ENCODE measurements around the gene OLIG2.

OLIG2 gene

DNA sequence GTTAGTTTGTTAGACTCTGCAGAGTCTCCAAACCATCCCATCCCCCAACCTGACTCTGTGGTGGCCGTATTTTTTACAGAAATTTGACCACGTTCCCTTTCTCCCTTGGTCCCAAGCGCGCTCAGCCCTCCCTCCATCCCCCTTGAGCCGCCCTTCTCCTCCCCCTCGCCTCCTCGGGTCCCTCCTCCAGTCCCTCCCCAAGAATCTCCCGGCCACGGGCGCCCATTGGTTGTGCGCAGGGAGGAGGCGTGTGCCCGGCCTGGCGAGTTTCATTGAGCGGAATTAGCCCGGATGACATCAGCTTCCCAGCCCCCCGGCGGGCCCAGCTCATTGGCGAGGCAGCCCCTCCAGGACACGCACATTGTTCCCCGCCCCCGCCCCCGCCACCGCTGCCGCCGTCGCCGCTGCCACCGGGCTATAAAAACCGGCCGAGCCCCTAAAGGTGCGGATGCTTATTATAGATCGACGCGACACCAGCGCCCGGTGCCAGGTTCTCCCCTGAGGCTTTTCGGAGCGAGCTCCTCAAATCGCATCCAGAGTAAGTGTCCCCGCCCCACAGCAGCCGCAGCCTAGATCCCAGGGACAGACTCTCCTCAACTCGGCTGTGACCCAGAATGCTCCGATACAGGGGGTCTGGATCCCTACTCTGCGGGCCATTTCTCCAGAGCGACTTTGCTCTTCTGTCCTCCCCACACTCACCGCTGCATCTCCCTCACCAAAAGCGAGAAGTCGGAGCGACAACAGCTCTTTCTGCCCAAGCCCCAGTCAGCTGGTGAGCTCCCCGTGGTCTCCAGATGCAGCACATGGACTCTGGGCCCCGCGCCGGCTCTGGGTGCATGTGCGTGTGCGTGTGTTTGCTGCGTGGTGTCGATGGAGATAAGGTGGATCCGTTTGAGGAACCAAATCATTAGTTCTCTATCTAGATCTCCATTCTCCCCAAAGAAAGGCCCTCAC lies at the start of gene OLIG2:
OLIG2 (plus strand) TSS at position 447 of the 954 bp plus-strand sequence. CDS start 928 bp downstream, outside the sequence.
- no peak for DNase-seq (ENCODE audit: low read depth in 2 of 2)

DNA sequence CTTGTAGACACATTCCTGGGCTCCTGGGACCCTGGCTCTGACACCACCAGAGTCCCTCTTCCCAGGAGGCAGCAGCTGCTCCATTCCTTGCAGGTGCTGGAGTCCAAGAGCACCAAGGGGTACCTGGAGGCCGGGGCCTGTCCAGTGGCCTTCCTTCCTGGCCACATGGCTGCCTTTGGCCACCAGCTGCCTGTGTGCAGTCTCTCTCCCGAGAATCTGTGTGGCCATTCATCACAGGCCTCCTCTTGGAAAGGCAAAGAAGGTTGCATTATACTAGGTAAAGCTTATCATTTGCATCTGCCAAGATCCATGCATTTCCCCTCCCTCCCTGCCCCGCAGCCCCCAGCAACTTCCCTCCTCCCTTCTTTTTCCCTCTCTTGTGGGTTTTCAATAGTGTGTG lies 48.9 kb upstream of the OLIG2 start:
- no peak for DNase-seq (ENCODE audit: low read depth in 2 of 2)

- DNase-seq (ENCODE audit: low read depth in 2 of 2) = no peak
Measured at GRCh38 chr21:32977216-32977615, 48.5 kb upstream of the OLIG2 start.

DNA sequence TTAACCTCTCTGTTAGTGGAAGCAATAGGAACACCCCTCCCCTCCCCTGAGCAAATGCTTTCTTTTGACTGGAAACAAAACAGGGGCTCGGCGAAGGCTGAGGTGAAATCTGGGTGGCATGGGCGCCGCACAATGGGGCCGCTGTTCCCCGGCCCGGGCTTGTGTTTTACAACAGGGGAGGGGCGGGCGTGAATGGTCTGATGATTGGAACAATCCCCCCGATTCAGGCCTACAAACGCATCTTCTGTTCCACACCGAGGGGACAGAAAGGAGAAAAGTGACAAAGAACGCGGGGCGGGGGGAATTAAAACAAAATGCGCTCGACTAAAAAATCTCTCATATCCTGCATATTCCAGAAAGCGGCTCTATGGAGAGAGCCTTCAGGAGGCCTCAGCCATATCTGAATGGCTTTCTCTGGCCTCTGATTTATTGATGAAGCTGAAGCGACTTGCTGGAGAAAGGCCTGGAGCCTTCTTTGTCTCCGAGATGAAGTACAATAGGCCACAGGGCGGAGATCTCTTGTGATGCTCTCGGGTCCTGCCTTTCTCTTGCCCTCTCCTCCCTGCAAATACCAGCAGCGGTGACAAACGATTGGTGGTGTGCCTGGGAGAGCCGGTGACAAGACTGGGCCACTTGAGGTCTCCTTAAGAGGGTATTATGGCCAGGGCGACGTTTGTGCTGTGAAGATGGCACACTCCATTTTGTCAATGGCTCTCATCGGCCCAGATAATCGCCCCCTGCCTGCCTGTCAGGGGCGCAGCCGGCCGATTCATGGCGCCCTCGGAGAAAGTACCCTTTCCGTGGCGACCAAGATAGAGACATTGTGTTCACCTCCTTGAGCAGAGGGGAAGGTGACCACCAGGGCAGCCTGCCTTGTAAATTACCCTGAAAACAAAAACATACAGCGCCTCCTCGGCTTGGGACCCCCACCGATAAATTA lies 47.1 kb upstream of the OLIG2 start:
- no peak for DNase-seq (ENCODE audit: low read depth in 2 of 2)

GRCh38 chr21:32979598-32980268 lies 46.0 kb upstream of the OLIG2 start:
- DNase-seq (ENCODE audit: low read depth in 2 of 2) = no peak

GRCh38 chr21:32981096-32981495 lies 44.6 kb upstream of the OLIG2 start:
- no peak for DNase-seq (ENCODE audit: low read depth in 2 of 2)

DNA sequence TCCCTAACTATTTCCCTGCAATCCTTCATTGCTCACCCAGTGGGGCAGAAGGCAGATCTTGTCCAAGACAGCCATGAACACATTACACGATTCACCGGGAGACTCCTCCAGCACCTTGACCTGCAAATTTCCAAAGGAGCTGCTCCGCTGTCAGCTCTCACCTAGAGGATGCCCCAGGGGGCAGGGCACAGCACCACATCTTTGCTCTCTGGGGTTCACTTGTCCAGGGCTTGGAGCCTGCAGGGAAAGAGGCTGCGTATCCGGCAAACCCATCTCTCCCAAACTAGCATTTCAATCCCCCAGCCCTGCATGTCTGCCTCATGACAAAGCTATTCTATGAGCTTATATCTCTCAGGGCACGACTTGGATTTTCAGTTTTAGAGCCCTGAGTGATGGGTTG lies 35.1 kb upstream of the OLIG2 start:
- no peak for DNase-seq (ENCODE audit: low read depth in 2 of 2)

- no peak for DNase-seq (ENCODE audit: low read depth in 2 of 2)
Measured at GRCh38 chr21:32991361-32991760, 34.4 kb upstream of the OLIG2 start.

DNA sequence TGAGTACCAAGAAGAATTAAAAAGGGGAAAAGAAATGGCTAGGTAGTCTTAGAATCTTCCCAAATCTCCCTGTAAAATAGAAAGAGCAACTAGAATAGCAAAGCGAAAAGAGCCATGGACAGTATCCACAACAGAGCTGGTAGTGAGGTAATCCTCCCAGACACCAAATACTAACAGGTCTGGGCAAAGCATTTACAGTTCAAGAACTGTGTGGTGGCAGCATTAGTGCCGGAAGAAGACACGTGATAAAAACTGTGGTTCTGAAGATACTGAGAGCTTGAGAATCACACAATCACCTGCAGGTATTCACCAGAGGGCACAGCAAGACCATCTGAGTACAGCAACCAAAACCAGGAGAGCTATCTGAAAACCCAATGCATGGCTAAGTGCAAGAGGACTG lies 31.8 kb upstream of the OLIG2 start:
- DNase-seq (ENCODE audit: low read depth in 2 of 2) = no peak

GRCh38 chr21:32994305-32994704 lies 31.4 kb upstream of the OLIG2 start:
- DNase-seq (ENCODE audit: low read depth in 2 of 2) = no peak

- DNase-seq (ENCODE audit: low read depth in 2 of 2) = no peak
Measured at GRCh38 chr21:33007747-33008146, 18.0 kb upstream of the OLIG2 start.

DNA sequence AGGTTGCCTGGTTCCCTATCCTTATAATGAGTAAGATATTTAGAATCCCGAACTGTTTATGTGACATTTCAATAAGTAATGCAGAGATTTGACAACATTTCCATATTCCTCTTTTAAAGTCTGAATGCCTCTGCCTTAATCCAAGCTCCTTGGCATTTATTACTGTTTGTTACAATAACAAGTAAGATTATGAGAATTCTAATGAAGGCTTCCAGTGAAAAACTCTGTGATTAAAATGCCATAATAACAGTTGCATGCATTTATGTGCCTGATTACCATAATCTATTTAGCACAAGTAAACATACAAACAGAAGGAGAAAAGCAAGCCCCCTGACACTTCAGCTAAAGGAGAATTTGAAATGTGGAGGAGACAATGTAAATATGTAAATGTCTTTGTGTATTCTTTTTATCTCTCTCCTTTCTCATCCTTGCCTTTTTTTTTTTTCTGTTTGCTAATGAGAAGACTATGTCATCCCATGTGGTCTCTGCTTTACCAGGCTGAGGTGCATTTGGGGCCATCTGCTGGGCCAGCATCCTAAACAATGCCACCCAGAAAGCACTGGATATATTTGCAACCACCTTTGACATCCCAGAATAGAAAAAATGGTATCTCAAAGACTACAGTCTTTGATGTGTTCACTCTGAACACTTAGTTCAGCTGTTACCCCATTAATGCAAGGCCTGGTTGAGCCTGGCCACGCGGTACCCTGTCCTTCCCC lies 17.2 kb upstream of the OLIG2 start:
- no peak for DNase-seq (ENCODE audit: low read depth in 2 of 2)

DNA sequence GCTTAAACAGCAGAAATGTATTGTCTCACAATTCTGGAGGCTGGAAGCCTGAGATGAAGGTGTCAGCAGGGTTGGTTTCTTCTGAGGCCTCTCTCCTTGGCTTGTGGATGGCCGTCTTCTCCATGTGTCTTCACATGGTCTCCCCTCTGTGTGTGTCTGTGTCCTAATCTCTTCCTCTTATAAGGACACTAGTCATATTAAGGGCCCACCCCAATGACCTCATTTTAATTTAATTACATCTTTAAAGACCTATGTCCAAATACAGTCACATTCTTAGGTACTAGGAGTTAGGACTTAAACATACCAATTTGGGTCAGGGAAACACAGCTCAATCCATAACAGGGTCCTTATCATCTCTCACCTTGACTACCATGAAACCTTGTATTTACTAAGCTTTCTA lies 14.8 kb upstream of the OLIG2 start:
- no peak for DNase-seq (ENCODE audit: low read depth in 2 of 2)

- no peak for DNase-seq (ENCODE audit: low read depth in 2 of 2)
Measured at GRCh38 chr21:33011462-33011861, 14.3 kb upstream of the OLIG2 start.

DNA sequence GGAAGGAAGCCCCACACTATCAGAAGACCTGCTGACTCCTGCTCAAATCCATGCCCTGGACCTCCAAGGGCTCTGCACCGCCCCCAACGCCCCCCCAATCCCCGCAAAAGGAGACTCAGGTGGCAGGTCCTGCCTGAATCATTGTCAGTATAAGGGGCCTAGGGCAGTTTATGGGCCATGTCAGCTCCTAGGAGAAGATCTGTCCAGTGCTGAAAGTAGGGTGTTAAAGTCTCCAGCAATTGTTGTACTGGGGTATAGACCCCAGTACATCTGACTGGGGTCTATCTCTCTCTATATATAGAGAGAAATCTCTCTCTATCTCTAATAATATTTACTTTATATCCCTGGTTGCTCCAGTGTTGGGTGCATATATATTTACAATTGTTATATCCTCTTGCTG lies 12.1 kb upstream of the OLIG2 start:
- no peak for DNase-seq (ENCODE audit: low read depth in 2 of 2)

DNA sequence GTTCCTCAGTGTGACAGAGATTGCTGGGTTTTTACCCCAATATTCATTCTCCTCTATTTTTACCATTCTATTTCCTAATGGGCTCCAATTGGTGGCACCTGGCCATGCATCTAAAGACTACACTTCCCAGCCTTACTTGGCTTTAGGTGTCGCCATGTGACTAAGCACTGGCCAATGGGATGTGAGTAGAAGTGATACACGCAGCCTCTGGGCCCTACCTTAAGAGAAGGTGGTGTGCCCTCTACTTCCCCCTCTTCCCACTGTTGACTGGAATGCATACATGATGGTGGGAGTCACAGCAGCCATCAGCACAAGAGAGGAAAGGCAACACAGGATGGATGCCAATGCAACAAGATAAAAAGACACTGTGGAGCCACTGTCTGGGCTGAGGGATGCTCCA lies 11.4 kb upstream of the OLIG2 start:
- DNase-seq (ENCODE audit: low read depth in 2 of 2) = no peak

DNA sequence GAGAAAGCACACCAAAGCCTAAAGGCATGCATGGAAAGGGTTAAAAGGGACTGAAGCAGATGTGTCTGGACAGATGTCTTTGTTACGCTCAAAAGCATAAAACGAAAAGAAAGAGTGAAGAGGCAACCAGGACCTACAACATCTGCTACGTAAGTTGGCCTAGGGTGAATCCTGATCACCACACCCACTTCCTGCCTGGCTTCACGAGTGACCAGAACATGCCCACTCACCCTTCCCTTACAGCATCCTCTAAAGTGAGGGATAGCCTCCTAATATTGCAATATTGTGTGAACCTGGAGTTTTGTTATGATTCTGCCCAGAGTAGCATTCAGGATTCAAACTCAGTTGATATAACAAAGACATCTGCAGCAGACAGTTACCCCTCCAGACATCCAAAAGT lies 10.6 kb upstream of the OLIG2 start:
- DNase-seq (ENCODE audit: low read depth in 2 of 2) = no peak

- no peak for DNase-seq (ENCODE audit: low read depth in 2 of 2)
Measured at GRCh38 chr21:33015756-33016155, 10.0 kb upstream of the OLIG2 start.

- no peak for DNase-seq (ENCODE audit: low read depth in 2 of 2)
Measured at GRCh38 chr21:33018707-33019465, 6.8 kb upstream of the OLIG2 start.

DNA sequence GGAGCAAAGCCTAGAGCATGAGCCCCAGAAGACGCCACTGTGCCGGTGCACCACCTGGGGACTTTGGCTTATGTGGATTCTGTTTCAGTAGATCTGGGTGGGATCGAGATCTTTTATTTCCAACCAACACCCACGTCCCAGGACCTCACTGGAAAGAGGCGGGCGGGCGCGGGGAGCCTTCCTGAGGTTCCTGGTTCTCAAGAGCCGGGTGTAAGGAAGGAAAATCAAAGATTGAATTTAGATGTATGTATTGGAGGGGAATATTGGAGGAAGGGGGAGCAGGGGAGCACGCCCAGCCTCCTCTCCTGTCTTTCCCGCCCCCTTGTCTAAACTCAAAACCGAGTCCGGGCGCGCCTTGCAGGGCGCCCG lies 6.2 kb upstream of the OLIG2 start:
- DNase-seq (ENCODE audit: low read depth in 2 of 2) = no peak

Measured in stimulated activated CD8-positive, alpha-beta memory T cell treated with anti-CD3 and anti-CD28 coated beads, Interleukin-2, amount 100 ng/mL, for 1 hour (primary cell).